ENCODE measurements around the gene RNF113B.

Gene RNF113B

GRCh38 chr13:98176777-98177608 lies at the start of gene RNF113B:
Gene RNF113B (minus strand): TSS chr13:98177269. CDS start chr13:98177236, 33 bp downstream.
- Histone ChIP-seq H3K27me3 (ENCODE audit: insufficient read depth, low read length) (no peaks in the 10 kb centered on the region), H3K27ac (ENCODE audit: low read length) (no peak within 1 kb of the TSS), H3K9ac (ENCODE audit: low read depth, low read length) (no peak within 1 kb of the TSS), H3K9me3 (ENCODE audit: insufficient read depth, low read depth, low read length) (no peaks in the 10 kb centered on the region), H3K36me3 (ENCODE audit: insufficient read depth, low read depth, low read length) (no peaks in the 10 kb centered on the region), H3K4me3 (ENCODE audit: low read length) (no peak within 1 kb of the TSS), H3K4me1 (ENCODE audit: insufficient read depth, low read length) (peaks cover 36% of the 10 kb centered on the region)

- 0 out of 2 replicates have a peak, but pooled peaks cover 3% of the 10 kb centered on the region for H3K9me3 ChIP-seq (ENCODE audit: insufficient read depth, low read depth, low read length)
- no peak overlapping the region for H3K9ac ChIP-seq (ENCODE audit: low read depth, low read length)
- peaks cover 10% of the 10 kb centered on the region; the same call in 1 of the 2 replicates for H3K36me3 ChIP-seq (ENCODE audit: insufficient read depth, low read depth, low read length)
These were observed 49.4 kb upstream of the RNF113B start for GRCh38 chr13:98226496-98226895.

GRCh38 chr13:98225036-98225940 lies 48.2 kb upstream of the RNF113B start:
- no peaks in the 10 kb centered on the region for H3K4me1 ChIP-seq (ENCODE audit: insufficient read depth, low read length)
- H3K4me3 ChIP-seq (ENCODE audit: low read length) = no peak overlapping the region
- H3K9me3 ChIP-seq (ENCODE audit: insufficient read depth, low read depth, low read length) = no peaks in the 10 kb centered on the region
- H3K27ac ChIP-seq (ENCODE audit: low read length) = no peak overlapping the region
- H3K27me3 ChIP-seq (ENCODE audit: insufficient read depth, low read length) = no peaks in the 10 kb centered on the region
- no peak overlapping the region for H3K9ac ChIP-seq (ENCODE audit: low read depth, low read length)
- peaks cover 5% of the 10 kb centered on the region; the same call in 1 of the 2 replicates for H3K36me3 ChIP-seq (ENCODE audit: insufficient read depth, low read depth, low read length)

More at GRCh38 chr13:98226496-98226895, 49.4 kb upstream of the RNF113B start:
- Histone ChIP-seq H3K27ac (ENCODE audit: low read length) (no peak overlapping the region), H3K4me3 (ENCODE audit: low read length) (no peak overlapping the region), H3K4me1 (ENCODE audit: insufficient read depth, low read length) (no peaks in the 10 kb centered on the region), H3K27me3 (ENCODE audit: insufficient read depth, low read length) (no peaks in the 10 kb centered on the region)

- H3K36me3 ChIP-seq (ENCODE audit: insufficient read depth, low read depth, low read length) = peaks cover 4% of the 10 kb centered on the region; the same call in 1 of the 2 replicates
- no peak overlapping the region for H3K27ac ChIP-seq (ENCODE audit: low read length)
- no peak overlapping the region for H3K4me3 ChIP-seq (ENCODE audit: low read length)
- H3K27me3 ChIP-seq (ENCODE audit: insufficient read depth, low read length) = no peaks in the 10 kb centered on the region
- H3K4me1 ChIP-seq (ENCODE audit: insufficient read depth, low read length) = no peaks in the 10 kb centered on the region
- no peak overlapping the region for H3K9ac ChIP-seq (ENCODE audit: low read depth, low read length)
- H3K9me3 ChIP-seq (ENCODE audit: insufficient read depth, low read depth, low read length) = no peaks in the 10 kb centered on the region
These were observed 47.5 kb upstream of the RNF113B start for GRCh38 chr13:98224557-98224956.

- Histone ChIP-seq H3K4me3 (ENCODE audit: low read length) (no peak overlapping the region), H3K27ac (ENCODE audit: low read length) (no peak overlapping the region), H3K9ac (ENCODE audit: low read depth, low read length) (no peak overlapping the region), H3K36me3 (ENCODE audit: insufficient read depth, low read depth, low read length) (peaks cover 4% of the 10 kb centered on the region; the same call in 1 of the 2 replicates), H3K4me1 (ENCODE audit: insufficient read depth, low read length) (no peaks in the 10 kb centered on the region), H3K9me3 (ENCODE audit: insufficient read depth, low read depth, low read length) (no peaks in the 10 kb centered on the region), H3K27me3 (ENCODE audit: insufficient read depth, low read length) (no peaks in the 10 kb centered on the region)
These were observed 46.7 kb upstream of the RNF113B start for GRCh38 chr13:98223741-98224140.

- H3K36me3 ChIP-seq (ENCODE audit: insufficient read depth, low read depth, low read length) = peaks cover 11% of the 10 kb centered on the region
- H3K27ac ChIP-seq (ENCODE audit: low read length) = no peak overlapping the region
- no peaks in the 10 kb centered on the region for H3K4me1 ChIP-seq (ENCODE audit: insufficient read depth, low read length)
- H3K4me3 ChIP-seq (ENCODE audit: low read length) = no peak overlapping the region
- H3K9ac ChIP-seq (ENCODE audit: low read depth, low read length) = no peak overlapping the region
- H3K27me3 ChIP-seq (ENCODE audit: insufficient read depth, low read length) = no peaks in the 10 kb centered on the region
- no peaks in the 10 kb centered on the region for H3K9me3 ChIP-seq (ENCODE audit: insufficient read depth, low read depth, low read length)
These were observed 45.7 kb upstream of the RNF113B start for GRCh38 chr13:98222816-98223215.

- Histone ChIP-seq H3K4me3 (ENCODE audit: low read length) (no peak overlapping the region), H3K36me3 (ENCODE audit: insufficient read depth, low read depth, low read length) (peaks cover 13% of the 10 kb centered on the region), H3K9ac (ENCODE audit: low read depth, low read length) (no peak overlapping the region), H3K9me3 (ENCODE audit: insufficient read depth, low read depth, low read length) (no peaks in the 10 kb centered on the region), H3K4me1 (ENCODE audit: insufficient read depth, low read length) (no peaks in the 10 kb centered on the region), H3K27ac (ENCODE audit: low read length) (no peak overlapping the region), H3K27me3 (ENCODE audit: insufficient read depth, low read length) (no peaks in the 10 kb centered on the region)
These were observed 45.0 kb upstream of the RNF113B start for GRCh38 chr13:98222081-98222554.

- Histone ChIP-seq H3K9me3 (ENCODE audit: insufficient read depth, low read depth, low read length) (no peaks in the 10 kb centered on the region), H3K27ac (ENCODE audit: low read length) (no peak overlapping the region), H3K4me3 (ENCODE audit: low read length) (no peak overlapping the region), H3K27me3 (ENCODE audit: insufficient read depth, low read length) (no peaks in the 10 kb centered on the region), H3K4me1 (ENCODE audit: insufficient read depth, low read length) (peaks cover 2% of the 10 kb centered on the region; the same call in 1 of the 2 replicates), H3K9ac (ENCODE audit: low read depth, low read length) (no peak overlapping the region), H3K36me3 (ENCODE audit: insufficient read depth, low read depth, low read length) (peaks cover 14% of the 10 kb centered on the region)
These were observed 44.2 kb upstream of the RNF113B start for GRCh38 chr13:98221234-98221633.

- Histone ChIP-seq H3K4me1 (ENCODE audit: insufficient read depth, low read length) (peaks cover 2% of the 10 kb centered on the region; the same call in 1 of the 2 replicates), H3K27ac (ENCODE audit: low read length) (no peak overlapping the region), H3K9me3 (ENCODE audit: insufficient read depth, low read depth, low read length) (no peaks in the 10 kb centered on the region), H3K36me3 (ENCODE audit: insufficient read depth, low read depth, low read length) (peaks cover 23% of the 10 kb centered on the region), H3K4me3 (ENCODE audit: low read length) (no peak overlapping the region), H3K27me3 (ENCODE audit: insufficient read depth, low read length) (no peaks in the 10 kb centered on the region), H3K9ac (ENCODE audit: low read depth, low read length) (no peak overlapping the region)
These were observed 43.3 kb upstream of the RNF113B start for GRCh38 chr13:98220271-98220791.

- H3K4me1 ChIP-seq (ENCODE audit: insufficient read depth, low read length) = peaks cover 2% of the 10 kb centered on the region
These were observed 42.6 kb upstream of the RNF113B start for GRCh38 chr13:98219685-98220084.

GRCh38 chr13:98217597-98217996 lies 40.5 kb upstream of the RNF113B start:
- no peaks in the 10 kb centered on the region for H3K9me3 ChIP-seq (ENCODE audit: insufficient read depth, low read depth, low read length)
- no peak overlapping the region for H3K4me3 ChIP-seq (ENCODE audit: low read length)
- peaks cover 44% of the 10 kb centered on the region for H3K36me3 ChIP-seq (ENCODE audit: insufficient read depth, low read depth, low read length)
- H3K27me3 ChIP-seq (ENCODE audit: insufficient read depth, low read length) = no peaks in the 10 kb centered on the region
- no peak overlapping the region for H3K27ac ChIP-seq (ENCODE audit: low read length)
- no peak overlapping the region for H3K9ac ChIP-seq (ENCODE audit: low read depth, low read length)
- peaks cover 2% of the 10 kb centered on the region for H3K4me1 ChIP-seq (ENCODE audit: insufficient read depth, low read length)

More at GRCh38 chr13:98219685-98220084, 42.6 kb upstream of the RNF113B start:
- Histone ChIP-seq H3K9ac (ENCODE audit: low read depth, low read length) (no peak overlapping the region), H3K9me3 (ENCODE audit: insufficient read depth, low read depth, low read length) (no peaks in the 10 kb centered on the region), H3K36me3 (ENCODE audit: insufficient read depth, low read depth, low read length) (peaks cover 27% of the 10 kb centered on the region), H3K27me3 (ENCODE audit: insufficient read depth, low read length) (no peaks in the 10 kb centered on the region), H3K4me3 (ENCODE audit: low read length) (no peak overlapping the region), H3K27ac (ENCODE audit: low read length) (no peak overlapping the region)
